LoVo (cell line): ENCODE data around the gene DENND2D.
A peak's percentile ranks its signal among the peaks of the same experiment; 100 is the strongest.

Experiments used
- DNase-seq: peaks from one replicate; pipeline ENCODE4 v3.0.0-alpha.2; 2016; ENCODE audit warnings: low spot score

Gene DENND2D, protein sequence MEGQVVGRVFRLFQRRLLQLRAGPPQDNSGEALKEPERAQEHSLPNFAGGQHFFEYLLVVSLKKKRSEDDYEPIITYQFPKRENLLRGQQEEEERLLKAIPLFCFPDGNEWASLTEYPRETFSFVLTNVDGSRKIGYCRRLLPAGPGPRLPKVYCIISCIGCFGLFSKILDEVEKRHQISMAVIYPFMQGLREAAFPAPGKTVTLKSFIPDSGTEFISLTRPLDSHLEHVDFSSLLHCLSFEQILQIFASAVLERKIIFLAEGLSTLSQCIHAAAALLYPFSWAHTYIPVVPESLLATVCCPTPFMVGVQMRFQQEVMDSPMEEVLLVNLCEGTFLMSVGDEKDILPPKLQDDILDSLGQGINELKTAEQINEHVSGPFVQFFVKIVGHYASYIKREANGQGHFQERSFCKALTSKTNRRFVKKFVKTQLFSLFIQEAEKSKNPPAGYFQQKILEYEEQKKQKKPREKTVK

DNA sequence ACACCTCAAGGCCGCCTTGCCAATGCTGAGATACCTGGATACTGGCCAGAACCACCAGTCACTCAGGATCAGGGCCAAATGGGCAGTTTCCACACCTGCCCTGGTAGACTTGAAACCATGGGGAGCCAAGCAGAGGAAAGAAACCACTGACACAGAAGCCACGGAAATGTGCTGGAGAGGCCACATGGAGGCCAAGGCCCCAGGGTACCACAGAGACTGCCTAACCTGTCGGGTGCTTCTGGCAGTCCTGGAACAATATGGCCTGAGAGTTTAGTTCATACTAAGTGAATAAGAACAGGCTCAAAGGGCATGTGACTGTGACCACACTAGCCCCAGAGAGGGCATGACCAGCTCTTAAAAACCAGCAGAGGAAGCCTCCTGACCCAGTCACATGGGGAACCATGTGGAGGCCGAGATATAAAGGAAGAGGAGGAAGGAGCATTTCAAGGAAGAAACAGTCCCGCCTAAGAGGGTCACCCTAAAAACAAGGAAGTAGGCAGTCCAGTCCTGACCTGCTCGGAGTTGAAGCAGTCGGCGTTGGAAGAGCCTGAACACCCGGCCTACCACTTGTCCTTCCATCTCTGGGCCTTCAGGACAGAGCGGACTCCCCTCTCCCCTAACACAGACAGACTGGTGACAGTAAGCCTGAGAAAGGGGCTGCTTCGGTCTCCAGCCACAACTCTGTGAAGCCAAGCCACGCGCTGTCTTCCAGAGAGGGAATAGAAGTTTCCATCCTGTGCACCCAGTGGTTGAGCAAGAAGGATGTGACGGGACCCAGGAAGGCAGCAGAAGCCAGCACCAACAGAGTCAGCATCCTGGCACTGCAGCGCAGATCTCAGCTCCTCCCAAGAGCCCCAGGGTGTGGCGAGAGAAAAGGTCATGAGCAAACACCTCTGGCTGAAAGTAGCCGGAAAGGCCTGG lies at the start of gene DENND2D:
Gene DENND2D (minus strand): TSS at position 766 of the 921 bp plus-strand sequence. CDS start 187 bp downstream, at position 579.
- no peak for DNase-seq

DNA sequence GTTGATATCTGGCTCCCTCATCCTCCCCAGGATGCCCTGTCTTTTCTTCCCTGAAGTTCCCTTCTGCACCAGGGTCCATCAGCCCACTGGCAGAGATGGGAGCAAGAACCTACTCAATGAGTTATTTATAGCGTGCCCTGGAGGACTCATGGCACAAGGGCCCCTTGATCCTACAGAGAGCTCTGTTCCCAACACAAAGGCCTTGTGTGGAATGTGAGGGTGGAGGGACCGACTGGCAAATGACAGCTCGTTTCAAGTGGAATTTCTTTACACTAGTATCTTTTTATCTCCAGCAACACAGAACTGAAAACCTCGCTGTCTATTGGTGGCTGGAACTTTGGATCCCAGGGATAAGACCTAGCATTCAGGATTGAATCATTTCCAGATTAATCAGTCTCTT lies 49.5 kb upstream of the DENND2D start:
- DNase-seq, result no peak

DNA sequence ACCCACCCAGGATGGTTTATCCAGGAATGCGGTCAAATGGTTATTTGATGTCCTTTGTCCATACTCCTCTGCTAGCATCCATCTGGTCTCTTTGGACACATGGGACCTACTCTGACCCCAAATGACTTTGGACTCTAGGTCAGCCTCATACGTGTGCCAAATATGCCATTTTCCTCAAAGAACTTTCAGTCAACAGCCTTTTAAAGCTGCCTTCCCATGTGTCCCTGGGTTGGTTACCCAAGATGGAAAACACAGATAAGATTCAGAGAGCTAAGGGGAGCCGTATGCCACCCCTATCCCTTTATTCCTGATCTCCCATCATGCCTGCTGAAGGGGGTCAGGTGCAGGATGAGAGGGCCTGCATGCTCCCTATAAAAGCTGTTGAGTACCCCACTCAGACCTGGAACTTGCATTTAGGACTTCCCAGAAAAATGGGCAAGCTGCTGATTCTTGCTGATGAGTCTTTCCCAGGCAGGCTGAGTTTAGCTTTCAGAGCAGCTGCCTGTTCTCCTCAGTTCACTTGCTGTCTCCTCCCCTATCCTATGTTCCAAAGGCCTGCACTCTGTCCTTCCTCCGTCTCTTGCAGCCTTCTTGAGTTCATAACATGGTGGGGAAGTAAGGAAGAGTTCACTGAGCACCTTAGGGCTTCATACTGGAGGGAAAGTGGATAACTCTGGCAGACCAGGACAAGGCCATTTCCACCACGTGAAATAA lies 46.8 kb upstream of the DENND2D start:
- no peak for DNase-seq

DNA sequence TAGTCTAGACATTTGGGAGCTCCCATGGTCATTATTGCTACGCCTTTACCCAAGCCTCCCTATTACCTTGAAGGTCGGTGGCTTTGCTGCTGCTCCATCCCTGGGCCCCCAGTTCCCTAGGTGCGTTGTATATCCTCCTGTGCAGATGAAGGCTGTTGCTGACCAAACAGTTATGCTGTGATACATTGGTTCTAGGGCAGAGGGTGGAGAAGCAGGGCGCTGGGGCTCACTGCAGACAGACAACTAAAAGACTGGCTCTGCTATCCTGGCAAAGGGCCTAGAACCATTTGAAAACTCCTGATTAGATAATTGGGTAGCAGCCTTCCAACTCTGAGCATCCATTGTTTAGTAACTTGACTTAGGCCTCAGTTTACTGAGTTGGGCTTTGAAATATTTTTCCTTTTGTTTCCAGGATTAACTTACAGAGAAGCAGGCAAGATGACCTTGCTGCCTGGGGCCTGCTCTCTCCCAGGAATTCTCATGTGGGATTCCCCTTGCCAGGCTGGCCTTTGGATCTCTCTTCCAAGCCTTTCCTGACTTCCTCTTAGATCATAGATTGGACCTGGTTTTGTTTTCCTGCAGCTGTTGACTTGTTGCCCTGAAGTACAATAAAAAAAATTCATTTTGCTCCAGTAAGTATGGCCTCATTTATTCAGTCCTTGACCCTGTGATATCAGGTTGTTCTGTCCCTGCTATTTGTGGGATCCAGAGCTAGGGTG lies 42.5 kb upstream of the DENND2D start:
- no peak for DNase-seq

DNA sequence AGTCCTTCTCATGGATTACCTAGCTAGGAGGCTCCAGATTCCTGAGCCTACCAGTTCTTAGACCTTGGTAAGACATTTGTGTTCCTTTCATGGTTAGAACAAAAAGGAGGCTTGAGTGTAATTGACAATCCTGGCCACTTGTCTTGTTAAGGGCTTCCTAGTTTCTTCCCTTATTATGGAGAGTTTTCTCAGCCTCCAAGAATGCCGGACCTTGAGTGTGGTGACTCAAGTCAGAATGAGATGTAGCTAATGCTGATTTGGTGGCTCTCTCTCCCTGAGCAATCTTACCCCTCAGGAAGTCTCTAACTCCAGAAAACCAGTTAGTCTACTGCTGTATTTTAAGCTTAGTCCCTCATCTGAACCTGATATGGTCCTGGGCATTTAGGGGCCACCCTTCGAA lies 41.4 kb upstream of the DENND2D start:
- no peak for DNase-seq

DNA sequence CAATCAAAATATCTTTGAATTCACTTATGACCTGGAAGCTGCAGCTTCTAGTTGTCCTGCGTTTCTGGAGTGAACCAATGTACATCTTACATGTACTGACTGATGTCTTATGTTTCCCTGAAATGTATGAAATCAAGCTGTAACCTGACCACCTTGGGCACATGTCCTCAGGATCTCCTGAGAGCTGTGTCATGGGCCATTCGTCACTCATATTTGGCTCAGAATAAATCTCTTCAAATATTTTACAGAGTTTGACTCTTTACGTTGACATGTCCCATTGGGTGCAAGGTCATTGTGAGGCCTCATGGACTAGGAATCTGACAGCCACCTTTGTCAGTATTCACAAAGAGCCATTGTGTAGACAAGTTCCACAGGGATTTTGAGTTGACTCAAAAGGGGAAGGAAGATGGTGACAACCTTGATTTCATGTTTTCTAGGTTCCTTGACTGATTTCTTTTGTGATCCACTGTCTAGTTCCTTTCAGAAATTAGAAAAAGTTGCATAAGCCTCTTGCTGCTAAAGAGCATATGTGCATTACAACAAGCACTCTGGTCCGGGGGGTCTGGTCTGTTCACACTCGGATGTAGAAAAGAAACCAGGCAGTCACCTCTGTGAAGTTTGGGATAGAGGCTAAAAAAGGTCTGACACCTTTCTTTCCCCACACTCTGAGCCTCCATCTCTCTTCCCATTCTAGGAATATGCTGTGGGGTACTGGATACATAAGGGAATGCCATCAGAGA lies 37.8 kb upstream of the DENND2D start:
- no peak for DNase-seq

DNA sequence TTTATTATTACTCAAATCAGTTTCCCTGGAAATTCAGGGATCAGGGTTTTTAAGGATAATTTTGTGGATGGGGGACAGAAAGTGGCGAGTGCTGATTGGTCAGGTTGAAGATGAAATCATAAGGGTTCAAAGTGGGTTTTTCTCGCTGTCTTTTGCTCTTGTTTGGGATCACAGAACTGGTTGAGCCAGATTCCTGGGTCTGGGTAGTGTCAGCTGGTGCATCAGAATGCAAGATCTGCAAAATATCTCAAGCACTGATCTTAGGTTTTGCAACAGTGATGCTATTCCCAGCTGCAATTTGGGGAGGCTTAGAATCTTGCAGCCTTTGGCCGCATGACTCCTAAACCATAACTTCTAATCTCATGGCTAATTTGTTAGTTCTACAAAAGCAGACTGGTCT lies 36.4 kb upstream of the DENND2D start:
- no peak for DNase-seq

DNA sequence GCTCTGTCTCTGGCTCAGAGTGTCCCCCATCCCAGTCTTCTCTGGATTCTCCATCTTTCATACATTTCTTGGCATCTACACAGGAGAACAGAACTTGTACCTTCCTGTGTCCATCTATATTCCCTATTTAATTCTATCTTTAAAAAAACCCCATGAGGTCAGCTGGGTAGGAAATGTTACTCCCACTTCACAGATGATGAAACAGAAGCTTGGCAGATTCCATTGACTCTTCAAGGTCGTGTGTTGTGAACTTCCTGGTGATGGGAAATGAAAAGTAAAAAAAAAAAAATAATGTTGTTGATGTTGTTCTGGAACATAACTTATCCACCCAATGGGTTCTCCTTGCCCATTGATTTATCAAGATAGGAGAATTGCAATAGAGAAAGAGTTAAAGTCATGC lies 35.9 kb upstream of the DENND2D start:
- DNase-seq, result no peak

DNA sequence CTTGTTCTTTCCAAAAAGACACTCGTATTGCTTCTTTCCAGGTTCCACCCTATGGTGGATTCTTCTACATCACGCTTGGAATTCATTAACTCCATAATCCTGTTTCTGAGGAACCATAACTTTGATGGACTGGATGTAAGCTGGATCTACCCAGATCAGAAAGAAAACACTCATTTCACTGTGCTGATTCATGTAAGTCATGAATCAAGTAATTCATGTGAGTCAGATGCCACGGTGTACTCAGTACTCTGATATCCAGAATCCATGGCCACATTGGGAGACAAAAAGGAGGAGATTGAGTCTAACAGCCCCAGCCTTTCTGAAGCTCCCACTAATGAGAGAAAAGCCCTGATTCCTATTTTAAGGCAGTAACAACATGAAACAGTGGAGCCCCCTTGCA lies 34.4 kb upstream of the DENND2D start:
- DNase-seq, result no peak

DNA sequence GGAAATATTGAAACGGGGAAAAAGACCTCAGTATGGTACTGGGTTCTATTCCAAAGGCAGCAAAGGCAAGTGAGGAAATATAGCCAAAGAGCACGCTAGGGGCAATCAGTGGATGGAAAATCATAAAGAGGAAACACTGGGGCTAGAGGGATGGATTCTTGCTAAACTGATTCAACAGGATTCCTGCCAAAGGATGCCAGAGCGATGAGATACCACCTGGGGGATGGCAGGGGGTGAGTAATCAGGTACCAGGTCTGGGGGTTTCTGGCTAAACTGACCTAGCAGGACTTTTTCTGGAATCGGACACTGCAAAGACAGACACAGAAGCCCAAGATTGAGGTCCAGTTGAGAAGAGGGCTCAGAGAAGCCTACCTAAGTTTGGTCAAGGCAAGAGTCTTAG lies 33.8 kb upstream of the DENND2D start:
- no peak for DNase-seq

DNA sequence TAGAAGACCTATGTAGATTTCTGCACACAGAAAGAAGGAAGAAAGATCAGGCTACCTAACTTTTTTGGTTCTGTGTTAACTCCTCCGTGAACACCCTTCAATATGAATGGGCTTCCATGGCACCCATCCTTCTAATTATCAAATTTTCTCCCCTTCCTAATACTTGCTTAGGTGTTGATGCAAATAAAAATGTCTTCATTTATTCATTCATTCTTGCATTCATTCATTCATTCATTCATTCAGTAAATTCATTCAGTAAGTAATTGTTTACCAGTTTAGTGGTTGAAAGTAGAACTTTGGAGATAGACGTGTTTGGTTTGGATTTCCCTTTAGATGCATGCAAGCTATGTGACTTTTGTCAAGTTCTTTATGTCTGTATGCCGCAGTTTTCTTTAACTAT lies 31.7 kb upstream of the DENND2D start:
- no peak for DNase-seq

DNA sequence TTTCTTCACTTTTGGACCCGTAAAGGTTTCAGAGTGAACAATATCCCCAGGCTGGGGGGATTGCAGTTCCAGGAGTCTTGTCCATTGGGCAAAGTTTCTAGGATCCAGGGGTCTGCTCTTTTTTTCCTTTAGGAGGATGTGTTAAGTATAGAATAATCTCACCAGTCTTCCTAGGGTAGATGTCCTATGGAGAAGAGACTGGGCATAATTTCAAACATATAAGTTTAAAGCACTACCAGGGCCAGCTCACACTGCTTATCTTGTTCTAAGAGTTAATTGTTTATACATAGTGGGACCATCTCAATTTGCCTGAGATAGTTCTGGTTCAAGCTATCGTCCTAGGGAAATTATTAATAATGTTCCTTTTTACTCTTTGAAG lies 28.3 kb upstream of the DENND2D start:
- DNase-seq, result no peak

DNA sequence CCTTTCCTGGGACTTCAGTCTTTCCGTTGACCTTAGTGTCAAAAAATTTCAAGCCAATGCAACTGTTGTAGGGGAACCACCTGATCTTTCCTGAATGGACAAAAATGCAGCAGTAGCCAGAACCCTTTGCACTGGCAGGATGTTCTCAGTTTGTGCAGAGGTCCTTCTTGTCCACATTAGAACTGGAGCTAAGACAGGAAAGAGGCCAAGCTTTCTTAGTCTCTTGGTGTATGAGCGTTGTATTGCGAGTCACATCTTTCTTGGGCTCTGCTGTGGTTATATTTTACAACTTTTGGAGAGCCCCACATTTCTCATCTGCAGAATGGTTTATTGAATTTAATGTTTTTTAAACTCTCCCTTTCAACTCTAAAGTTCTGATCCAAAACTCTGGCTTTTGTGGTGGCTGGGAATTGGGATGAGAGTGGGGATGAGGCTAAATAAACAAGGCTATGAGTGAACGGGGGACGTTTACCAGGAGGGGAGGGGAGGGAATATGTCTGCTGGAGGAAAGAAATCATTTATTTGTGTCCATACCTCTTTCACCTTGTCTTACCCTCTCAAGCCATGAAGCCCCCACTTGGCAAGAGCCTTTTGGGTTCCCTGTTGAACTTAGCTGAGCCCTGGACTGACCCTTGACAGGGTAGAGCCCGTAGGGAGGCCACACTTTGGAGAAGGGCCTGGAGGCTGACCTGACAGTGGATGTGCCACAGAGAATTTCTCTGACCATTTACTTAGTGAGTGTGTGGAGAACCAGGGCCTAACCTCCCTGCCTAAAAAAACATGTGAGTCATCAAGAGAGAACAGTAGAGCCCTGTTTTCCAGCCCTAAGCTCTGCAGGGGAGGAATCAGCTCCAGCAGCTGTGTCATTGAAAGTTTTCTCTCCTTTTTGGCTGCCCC lies 27.7 kb upstream of the DENND2D start:
- DNase-seq, result peak; percentile 47

DNA sequence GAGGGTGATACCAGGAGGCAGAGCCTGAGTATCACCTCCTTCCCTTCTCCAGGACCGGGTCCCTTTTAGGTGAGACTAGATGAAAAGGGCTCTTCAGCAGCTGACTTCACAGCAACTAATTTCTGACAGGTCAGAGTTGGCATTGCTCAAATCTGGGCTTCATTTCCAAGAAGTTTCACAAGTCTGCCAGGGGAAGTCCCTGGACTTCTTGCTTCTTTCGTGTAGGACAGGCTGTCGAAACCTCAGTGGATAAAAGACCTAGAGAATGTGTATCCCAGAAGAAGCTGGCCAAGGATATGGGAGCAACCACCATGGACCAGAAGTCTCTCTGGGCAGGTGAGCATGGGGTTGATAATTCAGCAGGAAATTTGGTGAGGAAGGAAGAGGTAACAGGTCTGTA lies 27.0 kb upstream of the DENND2D start, which contains the start of gene CHI3L2:
Gene CHI3L2 (plus strand): TSS at position 280 of the 400 bp plus-strand sequence. CDS start 17 bp downstream, at position 297.
- no peak for DNase-seq

DNA sequence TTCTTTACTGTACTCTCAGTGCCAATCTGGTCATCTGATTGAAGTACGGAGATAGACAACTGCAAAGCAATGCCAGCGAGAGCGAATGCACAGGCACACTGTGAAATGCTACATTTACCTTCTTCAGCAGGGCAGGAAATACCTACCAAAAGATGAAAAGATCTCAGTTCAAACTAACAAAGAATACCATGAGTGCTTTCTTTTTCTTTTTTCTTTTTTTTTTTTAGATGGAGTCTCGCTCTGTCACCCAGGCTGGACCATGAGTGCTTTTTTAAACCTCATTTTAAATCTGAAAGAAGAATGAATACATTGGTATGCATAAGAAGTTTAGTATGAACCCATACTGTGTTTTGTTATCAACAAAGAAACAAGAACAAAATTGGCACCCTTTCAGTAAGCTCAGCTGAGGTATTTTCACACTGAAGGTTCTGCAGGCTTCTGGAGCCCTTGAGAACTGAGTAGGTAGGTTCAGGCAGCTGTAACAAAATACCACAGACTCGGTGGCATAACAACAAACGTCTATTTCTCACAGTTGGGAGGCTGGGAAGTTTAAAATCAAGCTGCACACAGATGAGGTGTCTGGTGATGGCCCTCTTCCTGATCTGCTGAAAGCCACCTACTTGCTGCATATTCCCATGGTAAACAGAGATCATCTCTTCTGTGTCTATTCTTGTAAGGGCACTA lies 25.4 kb upstream of the DENND2D start:
- DNase-seq, result no peak

DNA sequence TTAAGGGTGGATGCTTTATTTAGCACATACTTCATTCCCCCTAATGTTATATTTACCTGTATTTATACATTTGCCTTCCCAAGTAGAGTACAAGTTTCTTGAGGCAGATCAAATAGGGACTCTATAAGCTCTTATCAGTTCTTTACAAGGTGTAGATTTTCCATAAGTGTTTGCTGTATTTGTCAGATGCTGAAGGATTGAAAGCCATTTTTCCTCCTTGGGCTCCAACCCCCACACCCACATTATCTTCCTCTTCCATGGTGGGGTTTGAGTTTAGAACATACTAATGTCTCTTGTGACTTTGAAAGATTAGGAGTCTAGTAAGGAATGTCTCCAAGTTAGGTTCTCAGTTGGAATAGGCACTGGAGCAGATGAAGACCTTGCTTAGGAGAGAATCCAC lies 24.6 kb upstream of the DENND2D start:
- DNase-seq, result no peak

DNA sequence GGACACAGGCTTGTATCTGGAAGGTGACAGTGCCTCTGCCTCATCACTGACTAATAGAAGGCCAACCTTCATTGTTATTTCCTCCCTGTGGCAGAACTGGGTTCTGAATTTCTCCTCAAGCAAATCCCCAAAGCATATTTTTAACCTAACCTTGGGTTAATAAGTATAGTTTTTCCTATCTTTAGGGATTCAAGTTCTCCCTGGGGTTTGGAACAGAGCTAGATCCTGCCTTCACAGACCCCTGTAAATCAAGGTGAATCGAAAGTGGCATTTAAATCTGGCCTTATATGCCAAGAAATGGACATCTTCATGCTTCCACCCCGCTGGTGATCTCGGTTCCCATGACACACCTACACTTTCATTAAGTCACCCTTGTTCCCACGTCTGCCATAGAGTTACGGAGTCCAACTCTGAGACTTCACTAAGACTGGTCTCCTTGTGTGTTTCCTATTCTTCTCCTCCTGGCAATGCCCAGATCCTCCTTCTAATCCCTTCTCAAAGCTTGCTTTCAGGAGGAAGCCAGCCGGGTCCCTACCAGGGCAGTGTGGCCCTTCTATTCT lies 22.8 kb upstream of the DENND2D start:
- no peak for DNase-seq

DNA sequence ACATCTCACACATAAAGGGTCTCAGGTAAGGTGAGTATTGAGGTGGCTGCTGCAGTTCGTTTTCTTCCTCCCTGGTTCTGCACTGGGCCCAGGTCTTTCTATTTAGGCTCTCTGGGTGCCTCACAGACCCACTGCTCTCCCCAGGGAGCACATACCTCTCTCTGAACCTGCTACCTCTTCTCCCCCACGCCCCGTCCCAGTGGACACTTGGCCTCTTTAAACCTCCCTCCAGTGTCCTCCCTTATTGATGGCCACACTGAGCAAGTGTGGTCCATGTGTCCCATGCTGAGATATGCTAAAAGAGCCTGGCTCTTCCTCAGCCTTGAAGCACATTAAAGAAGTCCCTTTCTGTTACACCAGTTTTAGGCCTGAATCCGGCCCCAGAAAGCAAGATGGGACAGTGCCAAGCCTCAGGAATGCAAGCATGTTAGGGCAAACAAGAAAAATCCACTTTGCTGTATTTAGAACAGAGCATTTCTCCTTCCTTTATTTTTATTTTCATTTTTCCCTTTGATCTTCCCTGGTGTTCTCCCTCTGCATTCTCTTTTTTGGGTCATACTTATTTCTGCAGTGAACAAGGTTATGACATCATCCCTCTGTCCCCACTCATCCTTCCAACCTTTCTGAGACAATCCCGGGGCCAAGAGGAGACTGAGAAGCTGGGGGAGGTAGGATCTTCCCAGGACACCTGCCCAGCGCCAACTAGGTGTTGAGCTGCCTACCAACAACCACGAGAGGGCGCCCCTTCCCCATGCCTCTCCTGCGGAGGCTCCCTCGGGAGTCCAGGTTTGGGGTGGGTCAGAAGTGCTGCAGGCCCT lies 22.1 kb upstream of the DENND2D start:
- DNase-seq, result peak; percentile 80
